Keratinocyte (primary cell): ENCODE data around the gene WNK2. TPM values are rescaled to one million over a fixed set of nuclear protein-coding genes. Genes with fewer than 3 reads are reported as not detected.

Experiments used
- DNase-seq: peaks from one replicate; pipeline ENCODE4 v3.0.0-alpha.2; 2011; ENCODE audit warnings: low read depth, missing footprints, low spot score
- FAIRE-seq: peaks from 2 replicates; lab custom pipeline; 2011; peaks lifted over from hg19 to GRCh38; lab: Jason Lieb, UNC
- H2AFZ ChIP-seq: 2 replicates; pipeline ENCODE4 v1.6.0; 2012; ENCODE audit warnings: low read length, control low read depth, inconsistent platforms; ENCODE audit not compliant: control insufficient read depth
- H3K27ac ChIP-seq: 2 replicates; pipeline ENCODE4 v1.5.1; 2011; ENCODE audit warnings: low read length; ENCODE audit not compliant: control insufficient read depth, insufficient read depth
- H3K27me3 ChIP-seq: 3 replicates; pipeline ENCODE4 v1.6.0; 2011; ENCODE audit warnings: low read length; ENCODE audit not compliant: control insufficient read depth, insufficient read depth; ENCODE audit errors: extremely low read depth
- H3K36me3 ChIP-seq, 2 experiments: 2 replicates in 1 of 2; 3 replicates in 1 of 2; pipeline ENCODE4 v1.5.1; 2011; ENCODE audit warnings: low read length in 2 of 2, mild to moderate bottlenecking in 1 of 2; ENCODE audit not compliant: control insufficient read depth in 2 of 2, insufficient read depth in 2 of 2; ENCODE audit errors: extremely low read depth in 1 of 2
- H3K4me1 ChIP-seq: 3 replicates; pipeline ENCODE4 v1.5.1; 2011; ENCODE audit warnings: low read length; ENCODE audit not compliant: control insufficient read depth, insufficient read depth; ENCODE audit errors: extremely low read depth
- H3K4me2 ChIP-seq: 3 replicates; pipeline ENCODE4 v1.6.0; 2011; ENCODE audit warnings: low read depth, low read length; ENCODE audit not compliant: control insufficient read depth, insufficient read depth; ENCODE audit errors: extremely low read depth
- H3K4me3 ChIP-seq, 3 experiments: fragments of 200-600 bp in 1 of 3; sonication (generic) in 1 of 3; 2 replicates in 2 of 3; 3 replicates in 1 of 3; pipeline ENCODE4 v1.5.1; 2011 to 2016; ENCODE audit warnings: low read length in 3 of 3, mild to moderate bottlenecking in 3 of 3, control low read depth in 2 of 3, inconsistent platforms in 1 of 3, low read depth in 1 of 3, mixed read lengths in 1 of 3, mixed run types in 1 of 3, moderate library complexity in 1 of 3; ENCODE audit not compliant: control insufficient read depth in 2 of 3, insufficient read depth in 2 of 3; ENCODE audit errors: extremely low read depth in 1 of 3
- H3K79me2 ChIP-seq: 2 replicates; pipeline ENCODE4 v1.6.0; 2012; ENCODE audit warnings: low read length; ENCODE audit not compliant: control insufficient read depth, insufficient read depth
- H3K9ac ChIP-seq: 3 replicates; pipeline ENCODE4 v1.6.0; 2011; ENCODE audit warnings: low read length; ENCODE audit not compliant: control insufficient read depth, insufficient read depth; ENCODE audit errors: extremely low read depth
- H3K9me1 ChIP-seq: 3 replicates; pipeline ENCODE4 v1.6.0; 2011; ENCODE audit warnings: low read length; ENCODE audit not compliant: control insufficient read depth, insufficient read depth; ENCODE audit errors: extremely low read depth
- H3K9me3 ChIP-seq: 2 replicates; pipeline ENCODE4 v1.5.1; 2012; ENCODE audit warnings: low read depth, low read length; ENCODE audit not compliant: control insufficient read depth
- H4K20me1 ChIP-seq: 3 replicates; pipeline ENCODE4 v1.6.0; 2011; ENCODE audit warnings: low read length; ENCODE audit not compliant: control insufficient read depth, insufficient read depth; ENCODE audit errors: extremely low read depth
- CTCF ChIP-seq, 3 experiments: IDR thresholded peaks in 1 of 3; conservative IDR thresholded peaks in 1 of 3; optimal IDR thresholded peaks in 1 of 3; 2 replicates in 2 of 3; 3 replicates in 1 of 3; pipeline versions ENCODE3 to v1.5.1; 2011; ENCODE audit warnings: low read length in 3 of 3, mild to moderate bottlenecking in 3 of 3, moderate library complexity in 2 of 3, control low read depth in 1 of 3, inconsistent platforms in 1 of 3; ENCODE audit not compliant: insufficient read depth in 2 of 3; ENCODE audit errors: extremely low read depth in 1 of 3
- EZH2 ChIP-seq: IDR thresholded peaks from one replicate; pipeline ENCODE4 v1.6.1; 2012; ENCODE audit warnings: inconsistent platforms, mild to moderate bottlenecking, low read length, moderate library complexity
- dilution Hi-C: fragments of 300-500 bp; cut with MboI; formaldehyde crosslinking; loops from one replicate; pipeline ENCODE4 v1.7.0; 2020; ENCODE audit warnings: low sequenced_read_pairs; ENCODE audit not compliant: extremely low pct_ligation_motif_present
- polyA plus RNA-seq, 5 experiments: library from polyadenylated mRNA; depleted of rRNA in 3 of 5; stranded (reverse) in 3 of 5; stranded (forward) in 1 of 5; unstranded in 1 of 5; fragments of >200 nt; gene quantifications; 1 replicate in 1 of 5; 2 replicates in 3 of 5; 3 replicates in 1 of 5; pipeline versions ENCODE4 v1.2.1 to v1.2.3, GENCODE V29; 2011 to 2012; ENCODE audit warnings: missing spikeins in 2 of 5, low read depth in 1 of 5, low replicate concordance in 1 of 5

WNK2 gene
- polyA plus RNA-seq, 1 donor (not counting 4 experiments of a cell fraction or from before 2014, with no cell fraction given), result not detected

- H3K27me3 ChIP-seq, result peaks cover 15% of the 10 kb centered on the region
- no peak overlapping the region for H3K9ac ChIP-seq
- no peak overlapping the region for H3K4me2 ChIP-seq
- H3K4me1 ChIP-seq, result no peaks in the 10 kb centered on the region
- H3K4me3 ChIP-seq, result no peak overlapping the region
- FAIRE-seq (no peak), DNase-seq (no peak)
- dilution Hi-C loops, result no loop called here
- no peaks in the 10 kb centered on the region for H3K9me1 ChIP-seq
- no peak for TF ChIP-seq CTCF (optimal IDR thresholded peaks at IDR 0.05 in 1 of 3, IDR thresholded peaks at IDR 0.05 in 1 of 3, conservative IDR thresholded peaks at IDR 0.05 in 1 of 3; ENCODE audit: extremely low read depth in 1 of 3, insufficient read depth in 2 of 3, low read length in 3 of 3)
- TF ChIP-seq EZH2, result no peak
- H3K36me3 ChIP-seq, result no peaks in the 10 kb centered on the region
- no peaks in the 10 kb centered on the region for H3K79me2 ChIP-seq
- no peaks in the 10 kb centered on the region for H3K9me3 ChIP-seq
- H2AFZ ChIP-seq, result no peak overlapping the region
- no peak overlapping the region for H3K27ac ChIP-seq
- H4K20me1 ChIP-seq, result no peaks in the 10 kb centered on the region
These were observed 110.1 kb downstream of the WNK2 start for GRCh38 chr9:93294011-93294410.

- Histone ChIP-seq H3K4me1 (no peaks in the 10 kb centered on the region), H3K9me3 (no peaks in the 10 kb centered on the region), H3K9ac (no peak overlapping the region), H3K4me3 (no peak overlapping the region), H3K4me2 (no peak overlapping the region), H2AFZ (no peak overlapping the region), H4K20me1 (no peaks in the 10 kb centered on the region), H3K79me2 (no peaks in the 10 kb centered on the region), H3K27ac (no peak overlapping the region), H3K27me3 (peaks cover 15% of the 10 kb centered on the region), H3K36me3 (no peaks in the 10 kb centered on the region), H3K9me1 (no peaks in the 10 kb centered on the region)
- TF ChIP-seq EZH2, result no peak
- no peak for FAIRE-seq
- dilution Hi-C loops, result no loop called here
- DNase-seq, result no peak
These were observed 111.1 kb downstream of the WNK2 start for GRCh38 chr9:93295031-93295430.

GRCh38 chr9:93295456-93296076 lies 111.6 kb downstream of the WNK2 start:
- H3K4me1 ChIP-seq, result no peaks in the 10 kb centered on the region
- dilution Hi-C loops, result no loop called here
- H3K9me3 ChIP-seq, result no peaks in the 10 kb centered on the region
- no peaks in the 10 kb centered on the region for H3K36me3 ChIP-seq
- FAIRE-seq (no peak), DNase-seq (no peak)
- TF ChIP-seq EZH2 (no peak), CTCF (optimal IDR thresholded peaks at IDR 0.05 in 1 of 3, IDR thresholded peaks at IDR 0.05 in 1 of 3, conservative IDR thresholded peaks at IDR 0.05 in 1 of 3; ENCODE audit: extremely low read depth in 1 of 3, insufficient read depth in 2 of 3, low read length in 3 of 3) (no peak)
- H2AFZ ChIP-seq, result no peak overlapping the region
- H3K27ac ChIP-seq, result no peak overlapping the region
- H3K27me3 ChIP-seq, result peaks cover 15% of the 10 kb centered on the region
- H3K4me3 ChIP-seq, result no peak overlapping the region
- H3K79me2 ChIP-seq, result no peaks in the 10 kb centered on the region
- no peaks in the 10 kb centered on the region for H4K20me1 ChIP-seq
- H3K9ac ChIP-seq, result no peak overlapping the region
- H3K4me2 ChIP-seq, result no peak overlapping the region
- no peaks in the 10 kb centered on the region for H3K9me1 ChIP-seq
